ENCODE data around the gene PAF1.

The PAF1 gene

GRCh38 chr19:39401070-39401548, 10.2 kb upstream of the PAF1 start:
- 67% methylated on average over 4 of the region's 4 CpGs for WGBS (ENCODE audit: insufficient coverage)
- ChIA-PET POLR2A (interaction anchor here (2.4 to 3.3 kb wide), 3 partner anchors 8 to 11 kb away, joined by 12 to 47 read pairs (median 16); partner anchors contain the start of genes MED29, PAF1 and PLEKHG2), CTCF (interaction anchor here (1.1 to 7.8 kb wide), 6 partner anchors 9 to 59 kb away, joined by 3 to 119 read pairs (median 6); partner anchors contain the start of genes MED29, PAF1, PLEKHG2 and SAMD4B)
- peak overlapping the region in 3 of 7 experiments; percentile 11 to 75 (median 46) for H3K4me3 ChIP-seq (ENCODE audit: control insufficient read depth in 1 of 7, extremely low read depth in 1 of 7, insufficient read depth in 4 of 7, low read depth in 2 of 7, low read length in 6 of 7)
- peaks cover 15 to 85% (median 68%) of the 10 kb centered on the region in 4 experiments for H3K4me1 ChIP-seq (ENCODE audit: control extremely low read depth in 1 of 4, control insufficient read depth in 4 of 4, insufficient read depth in 4 of 4, low read length in 3 of 4)
- H3K27ac ChIP-seq (ENCODE audit: insufficient read depth in 1 of 2, low read depth in 1 of 2, low read length in 2 of 2, poor library complexity in 1 of 2, severe bottlenecking in 2 of 2), result peak overlapping the region; percentile 10 to 32
- H3K27me3 ChIP-seq (replicated peaks in 2 of 5; ENCODE audit: control insufficient read depth in 4 of 5, insufficient read depth in 5 of 5, low read length in 4 of 5), result no peaks in the 10 kb centered on the region
- H3K36me3 ChIP-seq (ENCODE audit: control insufficient read depth in 4 of 4, insufficient read depth in 4 of 4, low read length in 3 of 4), result peaks cover 4 to 6% (median 4%) of the 10 kb centered on the region in 4 experiments
- no peaks in the 10 kb centered on the region for H3K9me3 ChIP-seq (ENCODE audit: control extremely low read depth in 1 of 5, control insufficient read depth in 4 of 5, insufficient read depth in 2 of 5, low read depth in 1 of 5, low read length in 4 of 5)
- DNase-seq, result no peak

GRCh38 chr19:39400061-39400460, 9.2 kb upstream of the PAF1 start:
- Histone ChIP-seq H3K9me3 (ENCODE audit: control extremely low read depth in 1 of 5, control insufficient read depth in 4 of 5, insufficient read depth in 2 of 5, low read depth in 1 of 5, low read length in 4 of 5) (no peaks in the 10 kb centered on the region), H3K4me1 (ENCODE audit: control extremely low read depth in 1 of 4, control insufficient read depth in 4 of 4, insufficient read depth in 4 of 4, low read length in 3 of 4) (peaks cover 12 to 74% (median 58%) of the 10 kb centered on the region in 4 experiments), H3K27me3 (replicated peaks in 2 of 5; ENCODE audit: control insufficient read depth in 4 of 5, insufficient read depth in 5 of 5, low read length in 4 of 5) (no peaks in the 10 kb centered on the region), H3K27ac (ENCODE audit: insufficient read depth in 1 of 2, low read depth in 1 of 2, low read length in 2 of 2, poor library complexity in 1 of 2, severe bottlenecking in 2 of 2) (no peak overlapping the region), H3K4me3 (ENCODE audit: control insufficient read depth in 1 of 7, extremely low read depth in 1 of 7, insufficient read depth in 4 of 7, low read depth in 2 of 7, low read length in 6 of 7) (no peak overlapping the region), H3K36me3 (ENCODE audit: control insufficient read depth in 4 of 4, insufficient read depth in 4 of 4, low read length in 3 of 4) (peaks cover 5 to 10% (median 8%) of the 10 kb centered on the region in 4 experiments)
- DNase-seq, result no peak
- CTCF ChIA-PET, result interaction anchor here (0.9 to 7.8 kb wide), 4 partner anchors 9 to 14 kb away, joined by 3 to 119 read pairs (median 9); partner anchors contain the start of genes MED29, PAF1 and PLEKHG2
- POLR2A ChIA-PET, result interaction anchor here (2.4 kb wide), 1 partner anchor 9 kb away, joined by 12 read pairs; no protein-coding TSS in a partner anchor
- 100% methylated on average over 3 of the region's 4 CpGs for WGBS (ENCODE audit: insufficient coverage)

GRCh38 chr19:39399668-39400050, 8.8 kb upstream of the PAF1 start:
- H3K4me3 ChIP-seq (ENCODE audit: control insufficient read depth in 1 of 7, extremely low read depth in 1 of 7, insufficient read depth in 4 of 7, low read depth in 2 of 7, low read length in 6 of 7), result no peak overlapping the region
- no peaks in the 10 kb centered on the region for H3K27me3 ChIP-seq (replicated peaks in 2 of 5; ENCODE audit: control insufficient read depth in 4 of 5, insufficient read depth in 5 of 5, low read length in 4 of 5)
- peaks cover 7 to 12% (median 10%) of the 10 kb centered on the region in 4 experiments for H3K36me3 ChIP-seq (ENCODE audit: control insufficient read depth in 4 of 4, insufficient read depth in 4 of 4, low read length in 3 of 4)
- no peak for DNase-seq
- CTCF ChIA-PET, result interaction anchor here (2.9 to 7.8 kb wide), 2 partner anchors 12 to 15 kb away, joined by 14 to 119 read pairs; partner anchors contain the start of gene PLEKHG2
- H3K4me1 ChIP-seq (ENCODE audit: control extremely low read depth in 1 of 4, control insufficient read depth in 4 of 4, insufficient read depth in 4 of 4, low read length in 3 of 4), result peaks cover 12 to 70% (median 54%) of the 10 kb centered on the region in 4 experiments
- POLR2A ChIA-PET, result interaction anchor here (2.4 kb wide), 1 partner anchor 10 kb away, joined by 12 read pairs; no protein-coding TSS in a partner anchor
- WGBS (ENCODE audit: insufficient coverage), result 100% methylated on average over 3 of the region's 4 CpGs
- H3K27ac ChIP-seq (ENCODE audit: insufficient read depth in 1 of 2, low read depth in 1 of 2, low read length in 2 of 2, poor library complexity in 1 of 2, severe bottlenecking in 2 of 2), result no peak overlapping the region
- H3K9me3 ChIP-seq (ENCODE audit: control extremely low read depth in 1 of 5, control insufficient read depth in 4 of 5, insufficient read depth in 2 of 5, low read depth in 1 of 5, low read length in 4 of 5), result no peaks in the 10 kb centered on the region

- WGBS (ENCODE audit: insufficient coverage), result 86% methylated on average over 10 of the region's 11 CpGs
- DNase-seq, result peak in 2 of 3 donors; percentile 53 to 54
- H3K4me1 ChIP-seq (ENCODE audit: control extremely low read depth in 1 of 4, control insufficient read depth in 4 of 4, insufficient read depth in 4 of 4, low read length in 3 of 4), result peaks cover 12 to 57% (median 44%) of the 10 kb centered on the region in 4 experiments
Measured at GRCh38 chr19:39398297-39398864, 7.5 kb upstream of the PAF1 start.

GRCh38 chr19:39397360-39398296, 6.7 kb upstream of the PAF1 start:
- no peaks in the 10 kb centered on the region for H3K9me3 ChIP-seq (ENCODE audit: control extremely low read depth in 1 of 5, control insufficient read depth in 4 of 5, insufficient read depth in 2 of 5, low read depth in 1 of 5, low read length in 4 of 5)
- no peaks in the 10 kb centered on the region for H3K27me3 ChIP-seq (replicated peaks in 2 of 5; ENCODE audit: control insufficient read depth in 4 of 5, insufficient read depth in 5 of 5, low read length in 4 of 5)
- peak overlapping the region in 2 of 7 experiments; percentile 21 for H3K4me3 ChIP-seq (ENCODE audit: control insufficient read depth in 1 of 7, extremely low read depth in 1 of 7, insufficient read depth in 4 of 7, low read depth in 2 of 7, low read length in 6 of 7)
- peaks cover 12 to 50% (median 37%) of the 10 kb centered on the region in 4 experiments for H3K4me1 ChIP-seq (ENCODE audit: control extremely low read depth in 1 of 4, control insufficient read depth in 4 of 4, insufficient read depth in 4 of 4, low read length in 3 of 4)
- peaks cover 13 to 22% (median 20%) of the 10 kb centered on the region in 4 experiments for H3K36me3 ChIP-seq (ENCODE audit: control insufficient read depth in 4 of 4, insufficient read depth in 4 of 4, low read length in 3 of 4)
- WGBS (ENCODE audit: insufficient coverage), result 49% methylated on average over 10 of the region's 17 CpGs
- DNase-seq, result peak; percentile 85 to 92 (median 89)
- POLR2A ChIA-PET, result interaction anchor here (1.5 to 3.0 kb wide), 3 partner anchors 10 to 55 kb away, joined by 5 to 46 read pairs (median 40); partner anchors contain the start of genes PLEKHG2, SAMD4B and ZFP36
- H3K27ac ChIP-seq (ENCODE audit: insufficient read depth in 1 of 2, low read depth in 1 of 2, low read length in 2 of 2, poor library complexity in 1 of 2, severe bottlenecking in 2 of 2), result peak overlapping the region; percentile 55 to 79
- CTCF ChIA-PET, result interaction anchor here (0.5 to 7.8 kb wide), 13 partner anchors 7 to 71 kb away, joined by 3 to 119 read pairs (median 3); partner anchors contain the start of genes PLEKHG2 and SAMD4B

More at GRCh38 chr19:39398297-39398864, 7.5 kb upstream of the PAF1 start:
- ChIA-PET CTCF (interaction anchor here (0.8 to 7.8 kb wide), 10 partner anchors 10 to 70 kb away, joined by 3 to 119 read pairs (median 5); partner anchors contain the start of genes PLEKHG2 and SAMD4B), POLR2A (interaction anchor here (1.5 to 3.0 kb wide), 3 partner anchors 10 to 56 kb away, joined by 5 to 46 read pairs (median 40); partner anchors contain the start of genes PLEKHG2, SAMD4B and ZFP36)
- H3K4me3 ChIP-seq (ENCODE audit: control insufficient read depth in 1 of 7, extremely low read depth in 1 of 7, insufficient read depth in 4 of 7, low read depth in 2 of 7, low read length in 6 of 7), result peak overlapping the region in 1 of 7 experiments; percentile 21
- H3K27ac ChIP-seq (ENCODE audit: insufficient read depth in 1 of 2, low read depth in 1 of 2, low read length in 2 of 2, poor library complexity in 1 of 2, severe bottlenecking in 2 of 2), result peak overlapping the region; percentile 55 to 79
- H3K36me3 ChIP-seq (ENCODE audit: control insufficient read depth in 4 of 4, insufficient read depth in 4 of 4, low read length in 3 of 4), result peaks cover 13 to 20% (median 18%) of the 10 kb centered on the region in 4 experiments
- no peaks in the 10 kb centered on the region for H3K9me3 ChIP-seq (ENCODE audit: control extremely low read depth in 1 of 5, control insufficient read depth in 4 of 5, insufficient read depth in 2 of 5, low read depth in 1 of 5, low read length in 4 of 5)
- no peaks in the 10 kb centered on the region for H3K27me3 ChIP-seq (replicated peaks in 2 of 5; ENCODE audit: control insufficient read depth in 4 of 5, insufficient read depth in 5 of 5, low read length in 4 of 5)

- no peak for DNase-seq
- CTCF ChIA-PET, result interaction anchor here (4.6 kb wide), 1 partner anchor 21 kb away, joined by 34 read pairs; the partner anchor contains the start of gene PLEKHG2
Measured at GRCh38 chr19:39390451-39390750, 505 bp downstream of the PAF1 start.

More at GRCh38 chr19:39390451-39390750, 505 bp downstream of the PAF1 start:
- POLR2A ChIA-PET, result interaction anchor here (0.6 to 2.2 kb wide), 11 partner anchors 9 to 55 kb away, joined by 3 to 21 read pairs (median 6); partner anchors contain the start of genes GMFG, PLEKHG2, RPS16 and SAMD4B
- Histone ChIP-seq H3K36me3 (ENCODE audit: control insufficient read depth in 4 of 4, insufficient read depth in 4 of 4, low read length in 3 of 4) (peaks cover 13 to 56% (median 49%) of the 10 kb centered on the region in 4 experiments), H3K4me1 (ENCODE audit: control extremely low read depth in 1 of 4, control insufficient read depth in 4 of 4, insufficient read depth in 4 of 4, low read length in 3 of 4) (peaks cover 7 to 22% (median 19%) of the 10 kb centered on the region in 4 experiments), H3K27me3 (replicated peaks in 2 of 5; ENCODE audit: control insufficient read depth in 4 of 5, insufficient read depth in 5 of 5, low read length in 4 of 5) (no peaks in the 10 kb centered on the region), H3K4me3 (ENCODE audit: control insufficient read depth in 1 of 7, extremely low read depth in 1 of 7, insufficient read depth in 4 of 7, low read depth in 2 of 7, low read length in 6 of 7) (peak overlapping the region; percentile 55 to 99 (median 98)), H3K27ac (ENCODE audit: insufficient read depth in 1 of 2, low read depth in 1 of 2, low read length in 2 of 2, poor library complexity in 1 of 2, severe bottlenecking in 2 of 2) (peak overlapping the region; percentile 98 to 99), H3K9me3 (ENCODE audit: control extremely low read depth in 1 of 5, control insufficient read depth in 4 of 5, insufficient read depth in 2 of 5, low read depth in 1 of 5, low read length in 4 of 5) (no peaks in the 10 kb centered on the region)
- WGBS (ENCODE audit: insufficient coverage), result 0% methylated on average over 10 of the region's 10 CpGs
